Inflammatory macrophage treated with lipopolysaccharide for 4 hours (primary cell): ENCODE data around the gene F10.
"Not testable (repeated sequence)": the region's sequence is repeated elsewhere in the genome, so short reads cannot be mapped to it uniquely, and the experiment has no call there.

ENCODE experiments used
- DNase-seq: peaks from one replicate; pipeline ENCODE4 v3.0.0-alpha.2; 2020

Gene F10

DNA sequence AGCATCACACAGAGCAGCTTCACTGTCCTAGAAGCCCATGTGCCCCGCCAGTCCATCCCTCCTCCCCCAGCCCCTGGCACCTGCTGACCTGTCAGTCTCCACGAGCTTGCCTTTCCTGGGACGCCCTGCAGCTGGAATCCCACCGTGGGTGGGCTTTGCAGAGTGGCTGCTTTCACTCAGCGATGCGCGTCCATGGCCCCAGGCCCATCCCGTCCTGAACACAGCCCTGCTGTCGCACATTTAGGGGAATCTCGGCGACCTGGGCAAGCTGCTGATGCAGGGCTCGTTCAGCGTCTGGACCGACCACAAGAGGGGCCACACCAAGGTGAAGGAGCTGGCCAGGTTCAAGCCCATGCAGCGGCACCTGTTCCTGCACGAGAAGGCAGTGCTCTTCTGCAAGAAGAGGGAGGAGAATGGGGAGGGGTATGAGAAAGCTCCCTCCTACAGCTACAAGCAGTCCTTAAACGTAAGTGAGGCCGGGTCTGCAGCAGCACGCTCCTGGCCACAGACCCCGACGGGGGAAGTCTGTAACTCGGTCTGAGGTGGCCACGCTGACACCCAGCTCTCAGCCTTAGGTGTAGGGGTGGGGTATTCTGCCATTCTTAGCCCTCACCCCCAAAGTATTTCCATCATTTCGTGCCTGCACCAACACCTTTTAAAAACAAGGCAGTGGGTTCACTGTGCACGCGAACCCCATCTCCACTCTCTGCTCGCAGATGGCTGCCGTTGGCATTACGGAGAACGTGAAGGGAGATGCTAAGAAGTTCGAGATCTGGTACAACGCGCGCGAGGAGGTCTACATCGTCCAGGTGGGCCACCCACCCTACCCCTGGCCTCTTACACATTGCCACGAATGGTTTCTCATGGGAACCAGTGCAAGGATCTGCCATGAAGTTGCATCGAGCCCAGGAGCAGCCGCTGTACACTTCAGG is 35.3 kb upstream of the F10 start:
- no peak for DNase-seq

DNA sequence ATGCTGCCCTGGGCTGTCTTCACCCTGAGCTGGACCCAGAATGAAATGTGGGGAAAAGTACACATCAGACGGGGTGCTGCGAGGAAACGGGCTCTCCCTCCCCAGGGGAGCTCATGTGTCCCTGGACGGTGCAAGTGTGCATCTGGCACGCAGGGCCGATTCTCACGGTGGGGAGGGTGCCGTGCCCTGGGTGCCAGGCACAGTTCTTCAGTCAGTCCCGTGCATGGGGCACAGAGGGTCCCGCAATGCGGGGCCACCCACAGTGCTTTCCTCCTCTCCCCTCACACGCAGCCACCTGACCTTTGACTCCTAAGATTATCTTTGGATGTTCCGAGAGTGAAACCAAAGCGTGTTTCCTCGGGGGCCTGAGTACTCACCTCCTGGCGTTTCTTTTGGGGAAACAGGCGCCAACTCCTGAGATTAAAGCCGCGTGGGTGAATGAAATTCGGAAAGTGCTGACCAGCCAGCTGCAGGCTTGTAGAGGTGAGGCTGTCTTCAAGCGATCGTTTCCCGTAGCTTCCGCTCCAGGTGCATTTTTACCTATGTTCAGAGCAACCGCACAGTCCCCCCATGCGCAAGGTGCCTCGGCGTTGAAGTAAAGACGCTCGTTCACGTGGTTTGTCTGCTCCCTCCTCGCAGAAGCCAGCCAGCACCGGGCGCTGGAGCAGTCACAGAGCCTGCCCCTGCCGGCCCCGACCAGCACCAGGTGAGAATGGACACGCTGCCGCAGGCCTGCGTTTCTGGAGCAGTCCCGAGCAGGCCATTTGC is 34.5 kb upstream of the F10 start:
- no peak for DNase-seq

GRCh38 chr13:113088691-113089020 is 33.9 kb upstream of the F10 start:
- no peak for DNase-seq

DNA sequence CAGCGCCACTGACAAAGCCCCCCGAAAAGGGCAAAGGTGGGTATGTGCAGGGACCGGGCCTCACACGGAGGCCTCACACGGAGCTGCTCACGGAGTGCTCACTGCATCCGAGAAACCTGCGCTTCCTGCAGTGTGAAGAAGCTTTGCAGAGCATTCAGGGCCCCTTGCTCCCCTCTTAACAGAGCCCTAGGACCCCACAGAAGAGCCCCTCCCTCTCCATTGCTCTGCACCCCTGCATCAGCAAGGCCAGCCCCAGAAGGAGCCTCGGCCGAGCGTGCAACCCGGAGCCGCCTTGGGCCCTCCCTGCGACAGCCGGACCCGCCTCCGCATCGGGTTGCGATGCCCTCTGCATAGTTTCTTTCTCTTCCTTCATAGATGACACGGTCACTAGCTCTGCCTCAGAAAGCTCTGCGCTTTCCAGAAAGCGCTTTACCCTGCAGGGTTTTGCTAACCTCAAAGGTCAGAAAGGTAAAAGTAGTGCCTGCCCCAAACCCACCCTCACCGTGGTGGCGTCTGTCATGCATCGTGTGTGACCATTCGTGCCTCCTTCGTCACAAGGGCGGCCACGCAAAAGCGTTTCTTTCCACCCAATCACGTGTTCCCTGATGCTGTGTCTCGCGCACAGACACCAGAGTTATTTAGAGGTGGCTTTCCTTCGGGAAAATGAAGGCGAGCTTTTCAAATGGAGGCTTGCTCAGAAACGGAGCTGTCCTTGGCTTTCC is 32.7 kb upstream of the F10 start:
- no peak for DNase-seq

DNA sequence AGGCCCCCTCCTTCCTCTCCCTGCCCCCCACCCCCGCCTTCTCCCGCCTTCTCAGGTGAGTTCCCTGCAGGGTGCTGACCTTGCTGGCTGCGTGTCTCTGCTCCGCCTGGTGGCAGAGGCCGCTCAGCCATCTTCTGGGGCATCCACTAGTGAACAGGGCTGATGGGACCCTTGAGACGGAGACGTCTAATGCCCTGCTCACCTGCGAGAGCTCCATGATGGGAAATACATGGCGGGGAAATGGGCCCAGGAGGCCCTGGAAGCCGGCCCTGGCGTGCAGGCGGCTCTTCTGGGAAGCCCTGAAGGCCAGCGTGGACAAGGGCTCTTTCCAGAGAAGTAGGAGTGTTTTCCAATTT is 32.2 kb upstream of the F10 start:
- DNase-seq, result no peak

GRCh38 chr13:113090806-113091205 is 31.8 kb upstream of the F10 start:
- DNase-seq, result no peak

DNA sequence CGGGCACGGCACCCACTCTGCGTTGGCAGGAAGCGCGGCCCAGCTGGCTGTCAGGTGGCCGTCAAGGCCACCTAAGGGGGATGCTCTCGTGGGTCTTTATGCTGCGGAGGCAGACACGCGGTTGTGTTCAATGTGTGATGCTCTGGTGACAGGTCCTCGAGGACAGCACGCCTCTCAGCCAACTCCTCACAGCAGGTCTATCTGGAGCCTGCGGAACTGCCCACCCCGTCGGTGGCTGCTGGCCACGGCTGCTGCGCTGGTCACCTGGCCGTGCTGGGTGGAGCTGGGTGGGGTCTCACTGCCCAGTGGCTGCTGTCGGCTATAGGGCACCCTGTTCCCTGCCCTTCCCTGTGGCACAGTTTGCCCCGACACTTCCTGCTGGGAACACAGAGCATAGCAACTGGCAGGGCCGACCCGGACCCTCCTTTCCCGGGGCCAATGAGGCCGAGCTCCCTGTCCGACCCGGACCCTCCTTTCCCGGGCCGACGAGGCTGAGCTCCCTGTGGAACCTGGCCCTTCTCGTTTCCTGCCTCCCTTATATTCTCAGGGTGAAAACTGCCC is 31.3 kb upstream of the F10 start:
- no peak for DNase-seq

GRCh38 chr13:113091891-113092775 is 30.5 kb upstream of the F10 start:
- DNase-seq, result no peak

GRCh38 chr13:113092776-113093579 is 29.6 kb upstream of the F10 start:
- no peak for DNase-seq

DNA sequence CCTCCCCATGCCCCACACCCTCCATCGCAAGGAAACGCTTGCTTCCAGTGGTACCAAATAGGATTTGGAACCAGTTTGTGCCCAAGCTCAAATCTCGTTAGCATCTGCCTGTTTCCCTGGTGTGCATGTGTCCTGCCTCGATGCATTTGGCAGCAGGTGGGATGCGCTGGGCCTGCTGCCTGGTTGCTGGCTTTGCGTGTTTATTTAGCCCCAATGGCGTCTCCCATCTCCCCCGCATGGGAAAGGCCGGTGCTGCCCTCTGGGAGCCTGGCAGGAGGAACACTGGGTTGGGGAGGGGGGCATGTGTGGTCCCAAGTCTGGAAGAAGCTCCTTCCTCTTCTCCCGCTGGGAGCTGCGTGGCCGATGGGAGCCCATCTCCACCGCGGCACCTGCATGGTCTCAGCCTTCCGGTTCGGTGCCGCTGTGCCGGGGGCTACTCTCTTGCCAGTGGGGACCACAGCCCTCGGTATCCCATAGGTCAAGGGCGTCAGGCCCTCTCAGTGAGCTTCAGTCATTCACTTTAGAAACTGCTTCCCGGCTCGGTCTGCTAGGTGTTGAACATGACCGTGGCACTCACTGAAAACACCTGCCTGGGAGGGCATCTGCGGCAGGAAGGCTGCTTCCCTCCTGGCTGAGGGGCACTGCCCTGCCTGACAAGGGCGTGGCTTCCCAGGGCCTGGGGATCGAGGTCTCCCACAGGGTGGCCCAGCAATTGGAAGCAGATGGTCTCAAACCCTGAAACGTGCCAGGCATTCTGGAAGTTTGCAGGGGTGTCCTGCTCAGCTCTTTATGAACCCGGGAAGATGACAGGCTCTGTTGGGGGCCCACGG is 28.8 kb upstream of the F10 start:
- no peak for DNase-seq

GRCh38 chr13:113094410-113094800 is 28.2 kb upstream of the F10 start:
- no peak for DNase-seq

GRCh38 chr13:113095146-113096051 is 27.2 kb upstream of the F10 start:
- DNase-seq, result no peak

DNA sequence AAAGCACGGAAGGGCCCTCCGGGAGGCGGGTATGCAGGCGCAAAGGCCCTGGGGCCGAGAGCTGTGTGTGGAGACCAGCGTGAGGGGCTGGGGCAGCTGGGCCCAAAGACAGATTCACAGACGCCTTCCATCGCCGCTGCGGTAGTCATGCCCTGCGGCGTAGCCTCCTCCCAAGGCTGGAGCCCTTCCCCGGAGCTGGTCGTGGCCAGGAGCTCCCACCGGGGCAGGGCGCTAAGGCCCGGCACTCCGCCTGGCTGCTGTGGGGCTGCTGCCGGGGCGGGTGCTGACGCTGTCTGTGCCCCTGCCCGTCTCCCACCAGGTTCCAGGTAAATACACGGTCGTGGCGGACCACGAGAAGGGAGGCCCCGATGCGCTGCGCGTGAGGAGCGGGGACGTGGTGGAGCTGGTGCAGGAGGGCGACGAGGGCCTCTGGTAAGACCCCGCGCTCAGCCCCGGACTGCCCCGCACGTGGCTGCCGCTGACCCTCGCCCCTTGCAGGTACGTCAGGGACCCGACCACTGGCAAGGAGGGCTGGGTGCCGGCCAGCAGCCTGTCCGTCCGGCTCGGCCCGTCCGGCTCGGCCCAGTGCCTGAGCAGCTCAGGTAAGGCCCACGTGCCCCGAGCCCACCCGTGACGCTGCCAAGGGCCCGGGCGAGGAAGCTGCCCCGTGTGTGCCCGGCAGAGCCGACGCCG is 26.4 kb upstream of the F10 start:
- no peak for DNase-seq

DNA sequence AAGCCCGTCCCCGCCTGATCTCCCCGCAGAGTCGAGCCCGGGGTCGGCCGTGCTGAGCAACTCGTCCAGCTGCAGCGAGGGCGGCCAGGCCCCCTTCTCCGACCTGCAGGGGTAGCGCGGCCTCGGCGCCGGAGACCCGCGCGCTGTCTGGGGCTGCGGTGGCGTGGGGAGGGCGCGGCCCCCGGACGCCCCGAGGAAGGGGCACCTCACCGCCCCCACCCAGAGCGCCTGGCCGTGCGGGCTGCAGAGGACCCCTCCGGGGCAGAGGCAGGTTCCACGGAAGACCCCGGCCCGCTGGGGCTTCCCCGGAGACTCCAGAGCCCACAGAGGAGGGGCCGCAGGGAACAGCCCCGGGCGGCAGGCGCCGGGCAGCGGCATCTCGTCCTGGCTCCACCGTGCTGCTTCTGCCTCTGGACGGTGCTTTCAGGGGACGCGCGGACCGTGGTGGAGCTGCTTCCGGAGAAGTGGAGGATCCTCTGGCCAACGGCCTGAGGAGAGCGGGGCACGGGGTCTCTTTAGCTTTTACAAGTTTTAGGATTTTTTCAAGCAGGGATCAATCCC is 25.8 kb upstream of the F10 start:
- no peak for DNase-seq

DNA sequence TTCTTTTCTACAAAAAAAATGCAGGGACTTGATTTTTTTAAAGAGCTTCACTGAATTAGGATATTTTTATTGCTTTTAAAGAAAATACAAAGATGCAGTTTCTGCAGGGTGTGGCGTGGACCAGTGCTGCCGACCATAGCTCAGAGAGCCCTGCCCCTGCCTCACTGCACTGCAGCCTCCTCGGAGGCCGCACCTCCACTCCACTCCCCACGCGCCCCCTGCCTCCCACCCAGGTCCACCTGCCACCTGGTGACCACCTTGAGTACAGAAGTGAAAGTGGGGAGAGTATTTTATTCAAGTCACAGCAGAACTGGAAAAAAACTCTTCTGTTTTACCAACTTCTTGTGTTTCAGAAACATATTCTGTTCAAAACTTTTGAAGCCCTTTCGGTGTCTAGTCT is 24.9 kb upstream of the F10 start:
- no peak for DNase-seq

DNA sequence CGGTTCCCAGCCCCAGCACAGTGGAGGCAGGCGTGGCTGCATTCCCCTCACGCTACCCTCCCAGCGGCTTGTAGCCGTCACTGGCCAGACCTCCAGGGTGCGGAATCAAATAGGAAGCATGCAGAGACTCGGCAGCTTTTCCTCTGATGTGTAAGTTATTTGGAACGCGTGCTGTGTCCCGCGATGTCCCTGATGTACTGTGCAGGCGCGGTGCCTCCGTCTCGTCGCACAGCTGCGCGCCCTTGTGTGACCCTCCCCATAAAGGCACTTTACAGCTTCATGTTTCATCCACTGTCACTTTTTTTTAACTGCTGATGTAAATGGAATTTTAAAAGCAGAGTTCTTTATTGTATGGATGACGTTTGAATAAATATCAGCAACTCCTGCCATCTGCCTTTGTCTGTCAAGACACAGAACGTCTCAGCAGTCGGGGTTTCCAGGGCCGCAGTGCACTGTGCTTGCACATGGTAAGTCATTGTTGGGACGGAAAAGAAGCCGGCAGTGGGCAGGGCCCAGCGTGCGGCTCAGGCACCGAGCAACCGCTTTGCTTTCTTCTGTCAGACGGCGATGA is 24.4 kb upstream of the F10 start:
- DNase-seq, result no peak

DNA sequence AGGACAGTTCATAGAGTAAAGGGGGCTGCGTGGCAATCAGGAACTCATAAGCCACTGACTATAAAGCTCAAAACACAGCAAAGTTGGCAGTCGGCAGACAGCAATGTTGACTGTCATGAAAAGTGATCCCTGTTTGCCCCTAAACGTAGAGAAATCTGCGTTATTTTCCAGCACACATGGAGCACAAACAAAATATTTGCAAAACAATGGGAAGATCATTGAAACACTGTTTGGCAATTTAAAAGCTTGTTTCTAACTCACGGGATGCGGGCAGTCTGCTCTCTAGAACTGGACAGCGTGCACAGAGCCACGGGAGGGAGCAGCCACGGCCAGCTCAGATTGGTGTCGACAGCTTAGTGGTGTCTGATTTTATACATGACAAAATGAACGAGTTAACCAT is 23.5 kb upstream of the F10 start:
- no peak for DNase-seq

GRCh38 chr13:113102302-113102701 is 20.3 kb upstream of the F10 start:
- DNase-seq, result not testable (repeated sequence)
